Neural progenitor cell (in vitro differentiated cells): ENCODE results near the gene NF1.

ENCODE experiments used
- CTCF ChIP-seq: fragments of 200-600 bp; sonication (generic); IDR thresholded peaks from 2 replicates; pipeline ENCODE4 v1.5.1; 2017; ENCODE audit warnings: antibody characterized with exemption, mild to moderate bottlenecking
- EZH2 ChIP-seq: fragments of 200-600 bp; sonication (generic); IDR thresholded peaks from 2 replicates; pipeline ENCODE4 v1.6.1; 2017; ENCODE audit warnings: antibody characterized with exemption, mild to moderate bottlenecking, moderate library complexity

GRCh38 chr17:31371511-31372097 is 276.8 kb downstream of the NF1 start:
- TF ChIP-seq CTCF = no peak
- TF ChIP-seq EZH2 = no peak
